Upper lobe of right lung (tissue), 1 donor: ENCODE results near the gene OLFML2A. TPM values are rescaled to one million over a fixed set of nuclear protein-coding genes. Genes with fewer than 3 reads are reported as not detected.

ENCODE experiments used
- ATAC-seq: fragments of 200-7000 bp; cut with Tn5 transposase; one replicate; pipeline ENCODE4 v1.9.1; 2020; ENCODE audit warnings: mild to moderate bottlenecking, moderate library complexity
- DNase-seq: peaks from one replicate; pipeline ENCODE4 v3.0.0-alpha.2; 2020
- H3K27ac ChIP-seq: fragments of 200-600 bp; one replicate; pipeline ENCODE4 v1.8.0; 2022
- H3K27me3 ChIP-seq: fragments of 200-600 bp; one replicate; pipeline ENCODE4 v1.8.0; 2022; ENCODE audit warnings: mild to moderate bottlenecking
- H3K36me3 ChIP-seq: fragments of 200-600 bp; one replicate; pipeline ENCODE4 v1.8.0; 2022
- H3K4me1 ChIP-seq: fragments of 200-600 bp; one replicate; pipeline ENCODE4 v1.8.0; 2022
- H3K4me3 ChIP-seq: fragments of 200-600 bp; one replicate; pipeline ENCODE4 v1.8.0; 2022; ENCODE audit warnings: mild to moderate bottlenecking
- H3K9me3 ChIP-seq: fragments of 200-600 bp; one replicate; pipeline ENCODE4 v1.8.0; 2022
- CTCF ChIP-seq: fragments of 200-600 bp; IDR thresholded peaks from one replicate; pipeline ENCODE4 v1.8.0; 2022; ENCODE audit warnings: antibody characterized with exemption
- intact Hi-C: fragments of 100-400 bp; cut with DNase I; formaldehyde crosslinking; loops from one replicate; pipeline ENCODE4 v1.11.0; 2022
- total RNA-seq: library from RNA; stranded (reverse); fragmentation: NEBNext Ultra II Directional; extraction: Animal tissue kit (Norgen Biotek cat#: 25700); gene quantifications from one replicate; pipeline ENCODE4 v1.2.1, GENCODE V29; 2021
- donor health status: DM: no; HTN: yes; CAD: no; lungs with severe emphysema.

OLFML2A gene
- total RNA-seq, 1 donor from 2014 or later, result 39.5 TPM

GRCh38 chr9:124756011-124756410, 20.9 kb upstream of the OLFML2A start:
- Histone ChIP-seq H3K27ac (no peak overlapping the region), H3K4me1 (no peaks in the 10 kb centered on the region), H3K27me3 (peaks cover 6% of the 10 kb centered on the region), H3K4me3 (no peak overlapping the region), H3K9me3 (no peaks in the 10 kb centered on the region), H3K36me3 (no peaks in the 10 kb centered on the region)
- intact Hi-C loops, result no loop called here
- no peak for DNase-seq
- TF ChIP-seq CTCF, result no peak
- ATAC-seq, result no peak

GRCh38 chr9:124757616-124758015, 19.3 kb upstream of the OLFML2A start:
- TF ChIP-seq CTCF, result no peak
- no peaks in the 10 kb centered on the region for H3K4me1 ChIP-seq

GRCh38 chr9:124758061-124758460, 18.9 kb upstream of the OLFML2A start:
- TF ChIP-seq CTCF, result no peak
- intact Hi-C loops, result no loop called here
- Histone ChIP-seq H3K36me3 (no peaks in the 10 kb centered on the region), H3K9me3 (no peaks in the 10 kb centered on the region), H3K4me1 (no peaks in the 10 kb centered on the region), H3K4me3 (no peak overlapping the region), H3K27me3 (peaks cover 12% of the 10 kb centered on the region), H3K27ac (no peak overlapping the region)
- DNase-seq (no peak), ATAC-seq (peak; percentile 83)

More at GRCh38 chr9:124757616-124758015, 19.3 kb upstream of the OLFML2A start:
- H3K36me3 ChIP-seq, result no peaks in the 10 kb centered on the region
- no peaks in the 10 kb centered on the region for H3K9me3 ChIP-seq
- DNase-seq (no peak), ATAC-seq (no peak)
- no peak overlapping the region for H3K27ac ChIP-seq
- intact Hi-C loops, result no loop called here
- no peak overlapping the region for H3K4me3 ChIP-seq
- H3K27me3 ChIP-seq, result peaks cover 8% of the 10 kb centered on the region

- Histone ChIP-seq H3K27me3 (peaks cover 16% of the 10 kb centered on the region), H3K36me3 (no peaks in the 10 kb centered on the region), H3K4me1 (no peaks in the 10 kb centered on the region), H3K9me3 (no peaks in the 10 kb centered on the region), H3K27ac (no peak overlapping the region), H3K4me3 (no peak overlapping the region)
- intact Hi-C loops, result no loop called here
- TF ChIP-seq CTCF, result no peak
- DNase-seq (no peak), ATAC-seq (no peak)
These were observed 18.2 kb upstream of the OLFML2A start for GRCh38 chr9:124758691-124759090.

GRCh38 chr9:124759327-124759726, 17.6 kb upstream of the OLFML2A start:
- Histone ChIP-seq H3K27ac (no peak overlapping the region), H3K4me3 (no peak overlapping the region), H3K36me3 (no peaks in the 10 kb centered on the region), H3K4me1 (no peaks in the 10 kb centered on the region), H3K27me3 (peaks cover 16% of the 10 kb centered on the region), H3K9me3 (no peaks in the 10 kb centered on the region)
- intact Hi-C loops, result no loop called here
- TF ChIP-seq CTCF, result no peak
- no peak for DNase-seq
- ATAC-seq, result no peak

GRCh38 chr9:124760719-124761118, 16.2 kb upstream of the OLFML2A start:
- intact Hi-C loops, result no loop called here
- no peak overlapping the region for H3K4me3 ChIP-seq
- H3K36me3 ChIP-seq, result no peaks in the 10 kb centered on the region
- ATAC-seq (no peak), DNase-seq (no peak)
- H3K27me3 ChIP-seq, result peaks cover 23% of the 10 kb centered on the region
- no peaks in the 10 kb centered on the region for H3K4me1 ChIP-seq
- TF ChIP-seq CTCF, result no peak
- H3K27ac ChIP-seq, result no peak overlapping the region
- H3K9me3 ChIP-seq, result no peaks in the 10 kb centered on the region
